ENCODE data around the gene TMEM101.

GRCh38 chr17:43983196-43983514 is 31.6 kb downstream of the TMEM101 start:
- TF ChIP-seq POLR2A (IDR thresholded peaks at IDR 0.05; ENCODE audit: low read length) = no peak
- no peak for TF ChIP-seq GATA1 (IDR thresholded peaks at IDR 0.05; ENCODE audit: low read depth, low read length)

Measured in erythroblast (primary cell).